GDM1 (cell line): Measurements from ENCODE around the gene OPA3.
"Not testable (repeated sequence)": the region's sequence is repeated elsewhere in the genome, so short reads cannot be mapped to it uniquely, and the experiment has no call there.

Source experiments
- DNase-seq: peaks from one replicate; lab custom pipeline; 2025; lab: John Stamatoyannopoulos, UW

The OPA3 gene

GRCh38 chr19:45522010-45522941, 62.3 kb downstream of the OPA3 start:
- no peak for DNase-seq

GRCh38 chr19:45518469-45518826, 66.2 kb downstream of the OPA3 start:
- no peak for DNase-seq

DNA sequence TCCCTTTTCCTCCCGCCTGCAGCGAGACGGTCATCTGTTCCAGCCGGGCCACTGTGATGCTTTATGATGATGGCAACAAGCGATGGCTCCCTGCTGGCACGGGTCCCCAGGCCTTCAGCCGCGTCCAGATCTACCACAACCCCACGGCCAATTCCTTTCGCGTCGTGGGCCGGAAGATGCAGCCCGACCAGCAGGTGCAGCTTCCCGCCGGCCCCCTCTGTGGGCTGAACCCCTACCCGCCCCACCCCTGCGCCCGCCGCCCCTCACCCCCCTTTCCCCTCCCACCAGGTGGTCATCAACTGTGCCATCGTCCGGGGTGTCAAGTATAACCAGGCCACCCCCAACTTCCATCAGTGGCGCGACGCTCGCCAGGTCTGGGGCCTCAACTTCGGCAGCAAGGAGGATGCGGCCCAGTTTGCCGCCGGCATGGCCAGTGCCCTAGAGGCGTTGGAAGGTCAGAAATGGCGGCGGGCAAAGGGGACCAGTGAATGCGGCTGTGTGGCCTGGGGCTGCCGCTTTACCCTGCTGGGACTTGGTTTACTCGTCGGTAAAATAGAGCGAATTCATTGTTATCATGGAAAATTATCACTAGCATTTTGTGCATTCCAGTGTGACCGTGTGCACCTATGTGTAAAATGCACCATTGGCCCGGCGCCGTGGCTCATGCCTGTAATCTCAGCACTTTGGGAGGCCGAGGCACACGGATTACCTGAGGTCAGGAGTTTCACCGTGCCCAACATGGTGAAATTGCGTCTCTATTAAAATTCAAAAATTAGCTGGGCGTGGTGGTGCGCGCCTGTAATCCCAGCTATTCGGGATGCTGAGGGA, 66.7 kb downstream of the OPA3 start:
- no peak for DNase-seq

GRCh38 chr19:45517238-45517637, 67.4 kb downstream of the OPA3 start:
- DNase-seq, result no peak

GRCh38 chr19:45515807-45516401, 68.7 kb downstream of the OPA3 start:
- no peak for DNase-seq

DNA sequence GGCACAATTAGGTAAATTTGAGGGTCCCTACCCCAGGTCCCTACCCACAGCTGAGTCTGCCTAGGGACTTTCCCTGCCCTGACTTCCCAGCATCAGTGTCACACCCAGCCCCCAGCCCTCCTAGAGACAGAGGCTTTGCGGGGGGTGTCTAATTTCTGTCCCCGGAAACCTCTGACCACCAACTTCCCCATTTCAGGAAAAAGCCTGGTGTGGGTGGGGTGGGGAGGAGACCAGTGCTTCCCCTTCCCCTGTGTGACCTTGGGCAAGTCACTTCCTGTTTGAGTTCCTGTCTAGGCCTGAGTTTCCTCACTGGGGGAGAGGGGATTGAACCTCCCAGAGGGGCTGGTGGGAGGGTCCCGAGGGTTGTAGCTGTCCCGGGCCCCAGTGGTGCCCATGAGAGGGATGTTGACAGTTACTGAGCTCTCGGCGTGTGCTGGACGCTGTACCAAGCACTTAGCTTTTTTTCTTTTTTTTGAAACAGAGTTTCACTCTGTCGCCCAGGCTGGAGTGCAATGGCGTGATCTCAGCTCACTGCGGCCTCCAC, 69.4 kb downstream of the OPA3 start:
- peak; percentile 82 for DNase-seq

DNA sequence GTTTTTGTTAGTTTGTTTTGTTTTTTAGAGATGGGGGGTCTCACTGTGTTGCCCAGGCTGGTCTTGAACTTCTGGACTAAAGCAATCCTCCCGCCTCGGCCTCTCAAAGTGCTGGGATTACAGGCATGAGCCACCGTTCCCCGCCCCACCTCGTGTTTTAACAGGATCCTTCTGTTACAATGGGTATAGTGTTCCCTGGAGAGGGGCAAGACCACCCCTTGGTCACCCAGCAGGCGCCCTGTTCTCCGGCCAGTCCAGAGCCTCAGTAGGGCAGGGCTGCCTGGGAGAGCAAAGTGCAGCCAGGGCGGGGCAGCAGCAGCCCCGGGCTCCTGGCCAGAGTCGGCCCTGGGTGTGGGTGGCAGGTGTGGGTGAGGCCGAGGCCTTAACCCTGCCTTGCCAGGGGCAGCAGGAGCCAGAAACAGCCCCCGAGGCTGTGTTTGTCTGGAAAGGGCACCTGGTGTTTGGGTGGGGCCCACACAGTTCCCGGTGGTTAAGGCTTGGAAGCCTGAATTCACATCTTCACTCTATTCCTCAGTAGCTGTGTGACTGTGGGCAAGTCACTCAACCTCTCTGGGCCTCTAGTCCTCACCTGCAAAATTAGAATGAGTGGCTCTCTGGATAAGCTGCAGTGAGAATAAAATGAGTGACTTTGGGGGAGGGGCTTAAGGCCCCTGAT, 70.1 kb downstream of the OPA3 start:
- DNase-seq, result no peak

DNA sequence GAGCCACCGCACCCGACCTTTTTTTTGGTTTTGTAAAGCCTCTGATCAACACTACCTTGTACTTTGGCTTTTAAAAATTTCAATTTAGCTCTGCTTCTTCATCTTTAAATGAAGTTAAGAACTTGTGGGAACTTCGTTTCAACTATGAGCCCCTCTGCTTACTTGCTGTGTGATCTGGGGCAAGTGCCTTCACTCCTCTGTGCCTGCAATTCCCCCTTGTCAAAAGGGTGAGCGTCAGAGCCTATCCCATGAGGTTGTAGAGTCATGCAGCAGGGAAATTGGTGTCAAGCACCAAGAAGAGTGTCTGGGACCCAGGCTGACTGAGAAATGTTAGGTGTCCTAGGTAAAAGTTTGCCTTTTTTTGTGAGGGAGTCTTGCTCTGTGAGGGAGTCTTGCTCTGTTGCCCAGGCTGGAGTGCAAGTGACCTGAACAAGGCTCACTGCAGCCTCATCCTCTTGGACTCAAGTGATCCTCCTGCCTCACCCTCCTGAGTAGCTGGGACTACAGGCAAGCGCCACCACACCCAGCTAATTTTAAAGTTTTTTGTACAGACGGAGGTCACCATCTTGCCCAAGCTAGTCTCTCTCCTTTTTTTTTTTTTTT, 71.6 kb downstream of the OPA3 start:
- DNase-seq, result no peak

DNA sequence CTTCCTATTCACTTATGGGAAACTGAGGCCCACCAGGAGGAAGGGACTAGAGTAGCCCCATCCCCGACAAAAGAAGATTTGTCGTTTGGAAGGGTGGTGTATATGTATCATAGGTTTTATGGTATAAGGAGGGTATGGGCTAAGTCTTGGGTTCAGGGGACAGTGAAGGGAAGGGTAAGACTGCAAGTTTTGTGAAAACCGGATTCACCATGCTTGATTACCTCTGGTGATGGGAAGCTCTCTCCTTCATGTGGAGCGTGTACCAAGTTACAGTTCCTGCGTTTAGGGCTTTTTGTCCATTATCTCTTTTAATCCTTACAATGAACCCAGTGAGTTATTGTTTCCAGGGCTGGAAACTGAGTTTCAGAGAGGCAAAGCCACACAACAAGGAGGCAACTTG, 73.5 kb downstream of the OPA3 start:
- no peak for DNase-seq

GRCh38 chr19:45510352-45510751, 74.2 kb downstream of the OPA3 start:
- not testable (repeated sequence) for DNase-seq

- DNase-seq, result no peak
Observed at GRCh38 chr19:45509692-45510015, 74.9 kb downstream of the OPA3 start.

GRCh38 chr19:45508861-45509691, 75.5 kb downstream of the OPA3 start:
- peak; percentile 73 for DNase-seq

DNA sequence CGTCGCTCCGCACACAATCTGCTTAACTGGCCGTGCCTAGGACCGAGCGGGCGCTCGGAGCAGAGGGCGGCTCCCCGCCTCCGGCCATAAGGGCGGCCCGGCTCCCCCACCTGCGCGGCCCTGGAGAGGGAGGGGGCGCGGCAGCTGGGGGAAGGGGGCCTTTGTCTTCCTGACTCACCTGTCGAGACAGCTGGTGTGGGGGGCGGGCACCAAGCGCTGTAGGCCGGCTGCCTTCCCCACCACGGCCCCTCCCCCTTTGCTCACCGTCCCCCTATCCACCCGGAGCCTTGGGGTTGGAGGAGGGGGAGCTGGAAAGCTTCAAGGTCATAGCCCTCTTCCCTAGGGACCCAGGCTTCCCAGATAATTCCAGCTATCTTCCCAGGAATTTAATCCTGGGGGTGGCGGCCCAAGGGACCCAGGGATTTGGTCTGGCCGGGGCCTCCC, 76.2 kb downstream of the OPA3 start:
- DNase-seq, result no peak

DNA sequence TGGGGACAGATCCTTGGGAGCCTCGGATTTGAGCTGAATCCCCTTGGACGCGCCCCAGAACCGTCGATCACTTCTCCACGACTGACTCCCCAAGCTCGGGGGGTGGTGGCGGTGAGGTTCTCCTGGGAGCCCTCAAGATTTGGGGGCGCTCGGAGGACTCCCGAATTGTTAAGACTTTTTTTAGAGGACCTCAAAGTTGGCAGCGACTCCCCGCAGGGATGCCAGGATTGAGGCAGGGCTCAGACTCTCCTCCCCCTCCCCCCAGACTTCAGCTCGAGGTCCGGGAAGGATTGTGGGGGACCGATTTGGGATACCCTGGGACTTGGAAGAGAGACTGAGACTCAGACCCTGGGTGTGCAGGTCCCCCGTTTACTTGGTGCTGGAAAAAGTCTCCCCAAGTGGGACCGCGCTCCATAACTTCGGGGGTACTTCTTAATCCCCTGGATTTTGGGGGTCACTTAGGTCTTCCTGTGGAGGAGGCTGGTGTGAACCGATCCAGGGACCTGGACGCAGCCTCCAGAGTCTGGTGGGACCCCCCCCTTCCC, 76.7 kb downstream of the OPA3 start:
- DNase-seq, result no peak

GRCh38 chr19:45506989-45507871, 77.4 kb downstream of the OPA3 start, which contains the start of gene VASP:
Gene VASP, plus strand, starts transcription at chr19:45507479. Its CDS starts 293 bp downstream, at chr19:45507772.
- DNase-seq, result peak; percentile 86

DNA sequence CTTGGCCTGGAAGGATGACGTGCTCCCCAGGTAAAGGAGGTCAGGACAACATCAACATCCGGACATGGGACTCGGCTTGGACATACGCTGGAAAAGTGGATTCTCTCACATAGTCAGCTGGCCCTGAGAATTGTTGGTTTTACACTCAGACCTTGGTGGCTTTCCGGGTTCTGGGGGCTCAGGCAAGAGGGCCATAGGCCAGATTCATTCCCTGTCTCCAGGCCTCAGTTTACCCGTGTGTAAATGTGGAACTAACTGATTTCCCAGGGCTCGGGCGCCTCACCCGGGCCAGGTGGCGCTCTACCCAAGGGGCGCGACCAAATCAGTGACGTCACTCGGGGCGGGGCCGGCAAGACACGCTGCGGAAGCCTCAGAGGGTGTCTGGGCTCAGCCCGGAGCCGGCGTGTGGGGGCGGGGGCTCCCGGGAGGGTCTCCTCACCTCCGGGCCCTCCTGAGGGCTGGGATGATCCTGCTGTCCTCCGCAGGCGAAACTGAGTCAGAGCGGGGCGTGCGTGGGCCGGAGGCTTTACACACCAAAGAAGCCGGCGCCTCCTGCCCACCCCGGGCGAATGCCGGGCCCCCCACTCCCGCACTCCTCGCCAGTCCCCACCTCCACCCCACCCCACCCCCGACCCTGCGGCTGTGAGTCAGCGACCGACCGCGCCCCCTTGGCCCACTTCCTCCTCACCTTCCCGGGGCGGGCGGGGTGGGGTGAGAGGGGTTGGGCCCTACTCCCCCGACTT, 78.2 kb downstream of the OPA3 start:
- peak; percentile 85 for DNase-seq

DNA sequence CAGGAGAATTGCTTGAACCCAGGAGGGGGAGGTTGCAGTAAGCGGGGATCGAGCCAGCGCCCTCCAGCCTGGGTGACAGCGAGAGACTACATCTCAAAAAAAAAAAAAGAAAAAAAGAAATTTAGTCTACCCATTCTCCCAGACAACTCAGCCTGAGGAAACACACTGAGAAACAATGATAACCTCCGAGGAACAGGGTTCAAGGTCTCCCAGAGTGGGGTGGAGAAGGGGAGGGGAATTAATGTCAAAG, 78.7 kb downstream of the OPA3 start:
- no peak for DNase-seq

- no peak for DNase-seq
Observed at GRCh38 chr19:45505151-45505995, 79.2 kb downstream of the OPA3 start.
